CD14-positive monocyte (primary cell): ENCODE data around the gene AHNAK. TPM values are rescaled to one million over a fixed set of nuclear protein-coding genes. Genes with fewer than 3 reads are reported as not detected.
A peak's percentile ranks its signal among the peaks of the same experiment; 100 is the strongest.

ENCODE experiments used
- DNase-seq, 3 donors: peaks; one replicate each; pipeline ENCODE4 v3.0.0-alpha.2; 2011 to 2022
- H2AFZ ChIP-seq: 2 replicates; pipeline ENCODE4 v1.6.0; 2012; ENCODE audit warnings: mild to moderate bottlenecking, low read depth, low read length, inconsistent platforms; ENCODE audit not compliant: insufficient read depth, poor library complexity, severe bottlenecking
- H3K27ac ChIP-seq, 2 donors: 1 replicate in 1 of 2; 2 replicates in 1 of 2; pipeline ENCODE4 v1.5.1; 2012 to 2013; ENCODE audit warnings: low read length in 2 of 2, control low read depth in 1 of 2, inconsistent platforms in 1 of 2, low read depth in 1 of 2, mild to moderate bottlenecking in 1 of 2
- H3K27me3 ChIP-seq, 2 donors: one replicate each; pipeline versions ENCODE4 v1.6.0 to v1.6.1; 2011 to 2013; ENCODE audit warnings: low read length in 2 of 2; ENCODE audit not compliant: control insufficient read depth in 2 of 2, insufficient read depth in 2 of 2
- H3K36me3 ChIP-seq, 2 donors: replicated peaks in 1 of 2; 1 replicate in 1 of 2; 2 replicates in 1 of 2; pipeline versions ENCODE4 v1.5.1 to v1.6.1; 2012 to 2013; ENCODE audit warnings: low read length in 2 of 2, control low read depth in 1 of 2, inconsistent platforms in 1 of 2, mild to moderate bottlenecking in 1 of 2; ENCODE audit not compliant: insufficient read depth in 2 of 2, control insufficient read depth in 1 of 2
- H3K4me1 ChIP-seq, 2 donors: 1 replicate in 1 of 2; 2 replicates in 1 of 2; pipeline versions ENCODE4 v1.5.1 to v1.6.1; 2012 to 2013; ENCODE audit warnings: low read length in 2 of 2, control low read depth in 1 of 2, inconsistent platforms in 1 of 2, mild to moderate bottlenecking in 1 of 2, moderate library complexity in 1 of 2; ENCODE audit not compliant: insufficient read depth in 2 of 2, control insufficient read depth in 1 of 2
- H3K4me2 ChIP-seq: replicated peaks from 2 replicates; pipeline ENCODE3; 2012; ENCODE audit warnings: low read length, moderate library complexity, mild to moderate bottlenecking; ENCODE audit not compliant: poor library complexity, severe bottlenecking; ENCODE audit errors: extremely low read depth
- H3K4me3 ChIP-seq, 3 experiments: fragments of 200-600 bp in 1 of 3; sonication (generic) in 1 of 3; replicated peaks in 1 of 3; 1 replicate in 2 of 3; 2 replicates in 1 of 3; pipeline ENCODE4 v1.5.1; 2011 to 2013; ENCODE audit warnings: low read length in 3 of 3, mild to moderate bottlenecking in 3 of 3, control low read depth in 2 of 3, low read depth in 2 of 3, inconsistent platforms in 1 of 3, moderate library complexity in 1 of 3
- H3K79me2 ChIP-seq: 2 replicates; pipeline ENCODE4 v1.6.0; 2012; ENCODE audit warnings: mild to moderate bottlenecking, control low read depth, inconsistent platforms, low read length, moderate library complexity; ENCODE audit not compliant: insufficient read depth
- H3K9ac ChIP-seq: 2 replicates; pipeline ENCODE4 v1.6.0; 2017; ENCODE audit warnings: low read length, mild to moderate bottlenecking; ENCODE audit not compliant: insufficient read depth, poor library complexity, severe bottlenecking
- H3K9me3 ChIP-seq, 2 donors: replicated peaks in 1 of 2; 1 replicate in 1 of 2; 2 replicates in 1 of 2; pipeline versions ENCODE4 v1.5.1 to v1.6.1; 2012 to 2013; ENCODE audit warnings: low read length in 2 of 2, control low read depth in 1 of 2; ENCODE audit not compliant: control insufficient read depth in 1 of 2, insufficient read depth in 1 of 2
- H4K20me1 ChIP-seq: 2 replicates; pipeline ENCODE4 v1.6.0; 2012; ENCODE audit warnings: mild to moderate bottlenecking, low read length, control low read depth, moderate library complexity; ENCODE audit not compliant: insufficient read depth
- H3K27ac Mint-ChIP-seq, 7 donors: one replicate each; pipeline ENCODE4 v1.8.0; 2020; ENCODE audit warnings: mild to moderate bottlenecking in 7 of 7, mixed read lengths in 7 of 7, moderate library complexity in 6 of 7, inconsistent platforms in 2 of 7
- H3K27me3 Mint-ChIP-seq, 3 donors: one replicate each; pipeline ENCODE4 v1.8.0; 2021 to 2022; ENCODE audit warnings: low read depth in 3 of 3, mild to moderate bottlenecking in 3 of 3, mixed read lengths in 3 of 3, moderate library complexity in 3 of 3, inconsistent platforms in 1 of 3
- H3K36me3 Mint-ChIP-seq, 2 donors: one replicate each; pipeline ENCODE4 v1.8.0; 2020; ENCODE audit warnings: mixed read lengths in 2 of 2, inconsistent platforms in 1 of 2, mild to moderate bottlenecking in 1 of 2
- H3K4me1 Mint-ChIP-seq: one replicate; pipeline ENCODE4 v1.8.0; 2020; ENCODE audit warnings: mild to moderate bottlenecking, mixed read lengths
- H3K4me3 Mint-ChIP-seq, 2 donors: one replicate each; pipeline ENCODE4 v1.8.0; 2020; ENCODE audit warnings: mild to moderate bottlenecking in 2 of 2, mixed read lengths in 2 of 2, moderate library complexity in 1 of 2
- H3K9me3 Mint-ChIP-seq, 7 donors: one replicate each; pipeline ENCODE4 v1.8.0; 2020 to 2022; ENCODE audit warnings: mixed read lengths in 7 of 7, mild to moderate bottlenecking in 6 of 7, moderate library complexity in 6 of 7, inconsistent platforms in 2 of 7
- WGBS: methylation state at CpG from one replicate; pipeline ENCODE4 v1.1.5; 2013; ENCODE audit warnings: missing lambda C conversion rate; ENCODE audit not compliant: insufficient coverage; 5-methylcytosine and 5-hydroxymethylcytosine counted together
- intact Hi-C, 2 donors: fragments of 100-400 bp; cut with micrococcal nuclease; formaldehyde crosslinking; loops; one replicate each; pipeline versions ENCODE4 v1.15.0 to v1.15.1; 2023
- polyA plus RNA-seq, 3 donors: library from polyadenylated mRNA; depleted of rRNA in 1 of 3; unstranded in 2 of 3; stranded (reverse) in 1 of 3; fragments of 300-500 nt in 2 of 3; fragments of >200 nt in 1 of 3; fragmentation: Illumina TruSeq in 2 of 3; gene quantifications; 1 replicate in 2 of 3; 2 replicates in 1 of 3; pipeline ENCODE4 v1.2.3, GENCODE V29; 2012 to 2021
- TF ChIP-seq, protein P1 (sequence below): fragments of 200-600 bp; IDR thresholded peaks from one replicate; pipeline ENCODE4 v1.8.0; 2022; ENCODE audit warnings: antibody characterized with exemption, mild to moderate bottlenecking

Gene AHNAK
- polyA plus RNA-seq, 3 donors, result 80.0 to 201 (median 103) TPM

DNA sequence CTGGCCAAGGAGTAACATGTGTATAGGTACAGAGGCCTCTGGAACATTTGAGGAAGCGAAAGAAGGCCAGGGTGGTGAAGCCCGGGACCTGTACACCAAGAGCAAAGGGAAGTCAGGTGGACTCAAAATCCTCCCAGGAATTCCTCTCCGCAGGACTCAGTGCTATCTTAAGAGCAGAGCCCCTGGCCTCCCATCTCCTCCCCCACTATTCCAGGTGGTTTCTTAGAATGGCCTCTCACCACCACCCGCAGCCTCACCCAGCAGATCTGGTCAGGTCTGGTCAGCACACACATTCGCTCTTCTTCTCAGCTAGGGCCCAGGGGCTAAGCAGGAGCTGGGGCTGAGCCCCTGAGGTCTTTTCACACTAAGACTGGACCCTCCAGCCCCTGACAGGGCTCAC lies 68.7 kb downstream of the AHNAK start:
- TF ChIP-seq, protein P1, sequence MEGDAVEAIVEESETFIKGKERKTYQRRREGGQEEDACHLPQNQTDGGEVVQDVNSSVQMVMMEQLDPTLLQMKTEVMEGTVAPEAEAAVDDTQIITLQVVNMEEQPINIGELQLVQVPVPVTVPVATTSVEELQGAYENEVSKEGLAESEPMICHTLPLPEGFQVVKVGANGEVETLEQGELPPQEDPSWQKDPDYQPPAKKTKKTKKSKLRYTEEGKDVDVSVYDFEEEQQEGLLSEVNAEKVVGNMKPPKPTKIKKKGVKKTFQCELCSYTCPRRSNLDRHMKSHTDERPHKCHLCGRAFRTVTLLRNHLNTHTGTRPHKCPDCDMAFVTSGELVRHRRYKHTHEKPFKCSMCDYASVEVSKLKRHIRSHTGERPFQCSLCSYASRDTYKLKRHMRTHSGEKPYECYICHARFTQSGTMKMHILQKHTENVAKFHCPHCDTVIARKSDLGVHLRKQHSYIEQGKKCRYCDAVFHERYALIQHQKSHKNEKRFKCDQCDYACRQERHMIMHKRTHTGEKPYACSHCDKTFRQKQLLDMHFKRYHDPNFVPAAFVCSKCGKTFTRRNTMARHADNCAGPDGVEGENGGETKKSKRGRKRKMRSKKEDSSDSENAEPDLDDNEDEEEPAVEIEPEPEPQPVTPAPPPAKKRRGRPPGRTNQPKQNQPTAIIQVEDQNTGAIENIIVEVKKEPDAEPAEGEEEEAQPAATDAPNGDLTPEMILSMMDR, result no peak
- Histone ChIP-seq H3K27me3 (no peaks in the 10 kb centered on the region), H4K20me1 (no peaks in the 10 kb centered on the region), H2AFZ (no peak overlapping the region), H3K4me1 (no peaks in the 10 kb centered on the region), H3K36me3 (no peaks in the 10 kb centered on the region), H3K79me2 (no peaks in the 10 kb centered on the region), H3K9ac (no peak overlapping the region), H3K4me2 (no peak overlapping the region), H3K27ac (no peak overlapping the region), H3K9me3 (no peaks in the 10 kb centered on the region), H3K4me3 (no peak overlapping the region)
- H3K36me3 Mint-ChIP-seq, result peaks cover 0 to 2% of the 10 kb centered on the region in 2 donors
- peak overlapping the region in 1 of 7 donors; percentile 26 for H3K27ac Mint-ChIP-seq
- DNase-seq, result no peak
- WGBS, result 83% methylated on average over 3 of the region's 5 CpGs
- H3K4me3 Mint-ChIP-seq, result no peak overlapping the region
- intact Hi-C loops, result no loop called here
- peaks cover 0 to 5% (median 0%) of the 10 kb centered on the region in 3 donors for H3K27me3 Mint-ChIP-seq
- peaks cover 6% of the 10 kb centered on the region for H3K4me1 Mint-ChIP-seq
- no peaks in the 10 kb centered on the region for H3K9me3 Mint-ChIP-seq

DNA sequence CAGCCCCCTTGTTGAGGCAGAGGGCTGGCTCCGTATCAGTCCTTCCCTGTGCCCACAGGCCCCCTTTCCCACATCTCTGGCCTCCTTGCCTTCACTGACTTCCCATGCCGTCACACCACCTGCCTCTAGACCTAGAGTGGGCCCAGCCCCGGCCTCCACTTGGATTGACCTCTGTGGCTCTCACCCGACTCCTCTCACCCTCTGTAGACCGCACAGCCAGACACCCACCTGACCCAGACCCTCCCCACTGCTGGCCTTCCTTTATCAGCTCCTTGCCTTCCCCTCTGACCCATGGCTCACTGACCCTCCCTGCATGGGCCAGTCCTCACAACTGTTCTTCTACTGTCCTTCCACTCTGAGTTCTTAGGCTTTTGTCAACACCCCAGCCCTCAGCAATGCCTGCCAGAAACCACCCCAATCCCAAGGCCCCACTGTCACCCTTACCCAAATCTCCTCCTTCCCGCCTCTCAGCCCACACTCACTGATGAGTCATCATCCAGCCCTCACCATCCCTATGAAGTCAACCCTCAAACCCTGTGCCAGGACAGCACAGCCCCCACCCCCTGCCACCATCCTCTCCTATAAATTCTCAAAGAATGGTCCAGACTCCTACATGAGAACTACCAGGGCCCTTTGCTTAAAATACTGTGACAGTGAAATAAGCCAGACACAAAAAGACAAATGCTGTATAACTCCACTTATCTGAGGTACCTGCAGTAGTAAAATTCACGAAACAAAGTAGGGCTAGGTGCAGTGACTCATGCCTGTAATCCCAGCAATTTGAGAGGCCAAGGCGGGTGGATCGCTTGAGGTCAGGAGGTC lies 74.3 kb downstream of the AHNAK start:
- no peak overlapping the region for H3K4me3 ChIP-seq
- no peak overlapping the region for H3K9ac ChIP-seq
- H3K4me2 ChIP-seq, result no peak overlapping the region
- Mint-ChIP-seq H3K36me3 (peaks cover 0 to 2% of the 10 kb centered on the region in 2 donors), H3K27me3 (no peaks in the 10 kb centered on the region), H3K9me3 (no peaks in the 10 kb centered on the region), H3K4me3 (no peak overlapping the region), H3K27ac (peak overlapping the region in 1 of 7 donors; percentile 70), H3K4me1 (peaks cover 9% of the 10 kb centered on the region)
- no peak overlapping the region for H2AFZ ChIP-seq
- 87% methylated on average over 9 of the region's 9 CpGs for WGBS
- no peak overlapping the region for H3K27ac ChIP-seq
- H3K9me3 ChIP-seq, result no peaks in the 10 kb centered on the region
- H4K20me1 ChIP-seq, result no peaks in the 10 kb centered on the region
- no peaks in the 10 kb centered on the region for H3K36me3 ChIP-seq
- peak in 1 of 3 donors; percentile 24 for DNase-seq
- peaks cover 5 to 7% of the 10 kb centered on the region in 2 donors for H3K4me1 ChIP-seq
- no peaks in the 10 kb centered on the region for H3K27me3 ChIP-seq
- no peaks in the 10 kb centered on the region for H3K79me2 ChIP-seq
- TF ChIP-seq, protein P1, result no peak
- intact Hi-C loops, result no loop called here
